Measurements from ENCODE around the gene SYNPO2. TPM values are rescaled to one million over a fixed set of nuclear protein-coding genes. Genes with fewer than 3 reads are reported as not detected.

Gene SYNPO2
- total RNA-seq, 1 donor from 2014 or later: 0.42 TPM

- Histone ChIP-seq H3K27me3 (ENCODE audit: control insufficient read depth, insufficient read depth, low read length) (no peaks in the 10 kb centered on the region), H3K36me3 (ENCODE audit: control insufficient read depth, insufficient read depth, low read length) (no peaks in the 10 kb centered on the region), H3K4me3 (ENCODE audit: low read depth, low read length) (no peak overlapping the region)
- peak; percentile 99 for DNase-seq (ENCODE audit: low read depth)
- TF ChIP-seq CTCF (IDR thresholded peaks at IDR 0.05; ENCODE audit: insufficient read depth, low read length, poor library complexity, severe bottlenecking): no peak
These were observed 214.6 kb downstream of the SYNPO2 start for GRCh38 chr4:119103263-119103662.

DNA sequence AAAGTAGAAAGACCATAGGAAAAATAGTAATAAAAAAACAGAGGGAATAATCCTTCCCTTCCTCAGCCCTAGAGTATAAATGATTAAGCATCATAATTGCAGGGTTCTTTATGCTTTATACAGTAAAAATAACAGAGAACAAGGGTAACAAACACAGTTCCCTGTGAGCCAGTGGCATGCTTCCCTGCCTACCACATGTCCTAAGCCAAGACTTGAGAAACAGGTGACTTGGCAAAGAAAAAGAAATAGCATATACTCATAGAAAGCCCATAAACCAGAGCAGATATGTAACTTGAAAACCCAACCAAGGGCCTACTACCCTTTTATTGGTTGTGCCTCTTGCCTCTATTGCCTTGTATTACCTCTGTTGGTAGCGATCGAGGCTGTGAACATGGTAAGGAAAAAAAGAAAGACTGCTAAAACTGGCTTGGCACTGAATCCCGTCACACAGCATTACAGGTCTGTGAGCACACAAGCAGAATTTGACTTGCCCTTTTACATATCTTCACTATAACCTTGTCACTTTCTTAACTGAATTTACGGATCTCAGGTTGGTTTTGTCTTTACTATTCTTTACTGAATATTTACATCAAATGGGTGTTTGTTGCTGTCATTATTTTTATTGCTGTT is 216.1 kb downstream of the SYNPO2 start:
- no peaks in the 10 kb centered on the region for H3K36me3 ChIP-seq (ENCODE audit: control insufficient read depth, insufficient read depth, low read length)
- no peaks in the 10 kb centered on the region for H3K27me3 ChIP-seq (ENCODE audit: control insufficient read depth, insufficient read depth, low read length)
- H3K4me3 ChIP-seq (ENCODE audit: low read depth, low read length): no peak overlapping the region
- no peak for DNase-seq (ENCODE audit: low read depth)
- TF ChIP-seq CTCF (IDR thresholded peaks at IDR 0.05; ENCODE audit: insufficient read depth, low read length, poor library complexity, severe bottlenecking): no peak

DNA sequence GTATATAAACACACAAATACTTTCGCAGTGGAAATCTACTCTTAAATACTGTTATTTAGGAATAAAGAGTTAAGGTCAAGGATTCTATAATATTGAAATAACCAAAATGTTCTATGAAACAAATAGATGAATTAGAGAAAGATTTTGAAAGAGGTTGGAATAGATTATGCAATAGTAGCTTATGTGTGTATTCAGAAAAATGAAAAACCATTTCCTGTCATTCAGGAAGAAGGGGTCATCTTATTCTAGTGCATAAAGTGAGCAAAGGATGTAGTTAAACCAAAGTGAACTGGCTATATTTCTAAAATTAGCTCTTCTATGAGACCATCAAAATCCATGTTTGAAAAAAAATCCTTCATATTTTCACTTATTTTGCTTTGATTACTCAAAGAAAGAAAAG is 217.0 kb downstream of the SYNPO2 start:
- no peaks in the 10 kb centered on the region for H3K27me3 ChIP-seq (ENCODE audit: control insufficient read depth, insufficient read depth, low read length)
- DNase-seq (ENCODE audit: low read depth): no peak
- no peaks in the 10 kb centered on the region for H3K36me3 ChIP-seq (ENCODE audit: control insufficient read depth, insufficient read depth, low read length)
- no peak for TF ChIP-seq CTCF (IDR thresholded peaks at IDR 0.05; ENCODE audit: insufficient read depth, low read length, poor library complexity, severe bottlenecking)
- no peak overlapping the region for H3K4me3 ChIP-seq (ENCODE audit: low read depth, low read length)

GRCh38 chr4:119106036-119107000 is 217.7 kb downstream of the SYNPO2 start:
- no peak for DNase-seq (ENCODE audit: low read depth)
- no peak overlapping the region for H3K4me3 ChIP-seq (ENCODE audit: low read depth, low read length)
- TF ChIP-seq CTCF (IDR thresholded peaks at IDR 0.05; ENCODE audit: insufficient read depth, low read length, poor library complexity, severe bottlenecking): no peak
- no peaks in the 10 kb centered on the region for H3K36me3 ChIP-seq (ENCODE audit: control insufficient read depth, insufficient read depth, low read length)
- no peaks in the 10 kb centered on the region for H3K27me3 ChIP-seq (ENCODE audit: control insufficient read depth, insufficient read depth, low read length)

- H3K36me3 ChIP-seq (ENCODE audit: control insufficient read depth, insufficient read depth, low read length): no peaks in the 10 kb centered on the region
- no peak for DNase-seq (ENCODE audit: low read depth)
- TF ChIP-seq CTCF (IDR thresholded peaks at IDR 0.05; ENCODE audit: insufficient read depth, low read length, poor library complexity, severe bottlenecking): no peak
- H3K4me3 ChIP-seq (ENCODE audit: low read depth, low read length): no peak overlapping the region
- H3K27me3 ChIP-seq (ENCODE audit: control insufficient read depth, insufficient read depth, low read length): no peaks in the 10 kb centered on the region
These were observed 221.5 kb downstream of the SYNPO2 start for GRCh38 chr4:119110121-119110520.

Other genes starting within 250 kb of the SYNPO2 start
- gene METTL14, start 203.5 kb upstream of the SYNPO2 start, total RNA-seq: 42.2 and 52.1 TPM in 2 replicates
- gene SEC24D, start 52.7 kb upstream of the SYNPO2 start, total RNA-seq: 48.5 and 52.4 TPM in 2 replicates
- gene MYOZ2, start 247.0 kb downstream of the SYNPO2 start, total RNA-seq: not detected in 2 replicates